ENCODE measurements around the gene GNMT.
A peak's percentile ranks its signal among the peaks of the same experiment; 100 is the strongest.
"Not testable (repeated sequence)": the region's sequence is repeated elsewhere in the genome, so short reads cannot be mapped to it uniquely, and the experiment has no call there.

Gene GNMT

DNA sequence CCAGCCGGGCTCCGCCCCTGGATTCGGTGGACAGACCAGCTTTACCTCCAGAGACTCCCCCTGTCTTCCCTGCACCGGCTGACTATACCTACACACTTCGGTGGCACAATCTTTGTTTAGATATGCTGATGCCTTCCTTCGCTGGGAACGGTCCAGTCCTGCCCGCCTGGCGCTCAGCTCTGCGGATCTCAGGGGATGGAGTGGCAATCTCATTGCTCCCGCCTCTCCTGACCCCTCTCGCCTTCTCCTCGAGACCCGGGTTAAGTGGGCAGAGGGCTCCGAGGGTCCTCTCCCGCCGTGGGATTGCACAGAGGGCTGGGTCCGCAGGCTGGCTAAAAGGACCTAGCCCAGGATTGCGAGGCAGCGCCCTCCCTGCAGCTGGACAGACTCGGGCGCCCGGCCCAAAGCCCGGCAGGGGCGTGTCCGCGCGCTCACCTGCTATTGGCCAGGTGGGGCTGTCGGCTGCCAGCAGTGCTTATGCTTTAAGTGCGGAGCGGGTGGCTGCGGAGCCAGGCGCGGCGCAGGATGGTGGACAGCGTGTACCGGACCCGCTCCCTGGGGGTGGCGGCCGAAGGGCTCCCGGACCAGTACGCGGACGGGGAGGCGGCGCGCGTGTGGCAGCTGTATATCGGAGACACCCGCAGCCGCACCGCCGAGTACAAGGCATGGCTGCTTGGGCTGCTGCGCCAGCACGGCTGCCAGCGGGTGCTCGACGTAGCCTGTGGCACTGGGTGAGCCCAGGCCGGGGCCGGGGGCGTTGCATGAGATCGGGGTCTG, at the start of gene GNMT:
GNMT (plus strand) TSS at position 512 of the 777 bp plus-strand sequence; CDS start at position 526, 14 bp downstream.
- DNase-seq: peak; percentile 43

GRCh38 chr6:42911171-42912021, 49.2 kb upstream of the GNMT start:
- no peak for DNase-seq

DNA sequence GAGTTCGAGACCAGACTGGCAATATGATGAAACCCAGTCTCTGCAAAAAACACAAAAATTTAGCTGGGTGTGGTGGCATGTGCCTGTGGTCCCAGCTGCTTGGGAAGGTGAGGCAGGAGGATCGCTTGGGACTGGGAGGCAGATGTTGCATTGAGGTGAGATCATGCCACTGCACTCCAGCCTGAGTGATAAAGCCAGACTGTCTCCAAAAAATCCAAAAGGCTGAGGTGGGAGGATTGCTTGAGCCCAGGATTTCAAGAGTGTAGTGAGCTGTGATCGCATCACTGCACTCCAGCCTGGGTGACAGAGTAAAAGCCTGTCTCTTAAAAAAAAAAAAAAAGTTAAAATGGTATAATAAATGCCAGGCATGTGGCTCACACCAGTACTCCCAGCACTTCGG, 46.0 kb upstream of the GNMT start:
- no peak for DNase-seq

DNA sequence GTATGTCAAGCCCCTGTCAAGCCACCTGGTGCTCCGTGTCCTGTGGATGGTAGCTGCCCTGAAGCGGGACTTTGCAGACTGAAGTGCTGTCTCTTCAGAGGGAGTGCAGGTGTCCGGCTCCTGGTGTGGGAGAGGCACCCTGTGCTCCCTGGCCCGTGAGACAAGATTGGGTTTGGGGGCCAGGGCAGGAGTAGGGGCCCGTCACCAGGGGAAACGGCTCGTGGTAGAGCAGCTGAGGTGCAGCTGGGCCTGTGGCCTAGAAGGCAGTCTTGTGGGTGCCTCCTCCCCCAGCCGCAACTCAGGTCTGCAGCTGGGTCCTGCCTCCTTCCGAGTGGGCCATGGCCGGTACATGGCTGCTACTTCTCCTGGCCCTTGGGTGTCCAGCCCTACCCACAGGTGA, 44.8 kb upstream of the GNMT start, which contains the start of gene PTCRA:
PTCRA (plus strand) TSS at position 322 of the 400 bp plus-strand sequence; CDS start at position 339, 17 bp downstream.
- DNase-seq: no peak

DNA sequence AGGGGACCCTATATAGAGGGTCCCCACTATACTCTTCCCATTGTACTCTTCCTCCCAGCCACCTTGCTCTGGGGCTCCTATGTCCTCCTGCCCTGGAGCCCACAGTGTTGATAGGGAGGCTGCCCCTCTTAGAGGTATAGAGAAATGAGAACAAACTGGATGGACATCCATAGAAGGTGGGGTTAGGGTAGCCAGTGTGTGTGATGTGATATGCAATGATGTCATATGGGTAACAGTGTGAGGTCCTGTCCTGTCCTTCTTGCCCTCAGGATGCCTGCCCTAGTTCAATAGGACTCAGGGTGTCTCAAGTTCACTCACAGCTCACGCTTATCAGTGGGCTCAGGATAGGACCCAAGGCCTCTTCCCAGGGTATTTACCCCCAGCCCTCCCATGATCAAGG, 44.3 kb upstream of the GNMT start:
- no peak for DNase-seq

GRCh38 chr6:42921801-42922200, 38.8 kb upstream of the GNMT start:
- DNase-seq: no peak

GRCh38 chr6:42923666-42924065, 36.9 kb upstream of the GNMT start:
- no peak for DNase-seq

GRCh38 chr6:42925248-42925857, 35.2 kb upstream of the GNMT start:
- no peak for DNase-seq

GRCh38 chr6:42928986-42929820, 31.4 kb upstream of the GNMT start, which contains the start of gene CNPY3:
TSS of gene CNPY3 (plus strand) at chr6:42929480. CDS start at chr6:42929571, 91 bp downstream.
- peak; percentile 97 for DNase-seq

DNA sequence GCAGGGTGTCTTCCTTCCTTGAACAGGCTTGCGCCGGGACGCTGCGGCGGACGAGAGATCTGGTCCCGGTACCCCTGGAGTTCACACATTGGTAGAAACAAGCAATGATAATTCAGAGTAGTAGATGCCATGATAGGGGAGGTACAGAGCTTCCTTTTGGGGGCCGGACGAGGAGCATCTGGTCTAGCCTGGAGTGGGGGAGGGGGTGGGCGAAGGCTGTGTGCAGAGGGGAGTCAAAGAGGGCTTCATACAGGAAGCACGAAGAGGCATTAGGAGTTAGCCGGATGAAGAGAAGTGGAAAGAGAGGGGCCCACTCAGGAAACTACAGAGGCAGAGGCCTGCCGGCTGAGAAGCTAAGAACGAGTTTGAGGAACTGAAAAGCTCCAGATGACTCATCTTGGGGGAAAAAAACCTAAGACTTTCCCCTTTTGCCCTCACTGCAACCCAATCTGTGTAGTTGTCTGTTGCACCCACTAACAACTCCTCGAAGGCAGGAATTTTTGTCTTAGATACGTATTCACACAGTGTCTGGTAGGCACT, 30.7 kb upstream of the GNMT start:
- DNase-seq: peak; percentile 66

DNA sequence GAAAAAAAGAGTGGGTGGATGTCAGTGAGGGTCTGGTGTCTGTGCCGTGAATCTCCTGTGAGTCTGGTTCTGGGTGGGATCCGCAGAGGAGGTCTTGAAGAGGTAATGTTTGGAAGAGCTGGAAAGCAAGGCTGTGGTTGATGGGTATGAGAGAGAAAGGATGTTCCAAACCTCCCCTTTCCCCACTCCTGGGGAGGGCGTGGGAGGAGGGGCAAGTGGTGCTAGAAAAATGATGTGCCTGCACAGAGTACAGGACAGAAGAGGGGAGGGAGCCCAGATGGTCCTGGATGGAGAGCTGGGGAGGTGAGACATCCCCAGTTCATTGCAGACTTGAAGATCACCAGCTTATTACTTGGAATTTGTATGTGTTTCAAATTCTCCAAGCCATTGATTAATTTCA, 28.1 kb upstream of the GNMT start:
- DNase-seq: no peak

DNA sequence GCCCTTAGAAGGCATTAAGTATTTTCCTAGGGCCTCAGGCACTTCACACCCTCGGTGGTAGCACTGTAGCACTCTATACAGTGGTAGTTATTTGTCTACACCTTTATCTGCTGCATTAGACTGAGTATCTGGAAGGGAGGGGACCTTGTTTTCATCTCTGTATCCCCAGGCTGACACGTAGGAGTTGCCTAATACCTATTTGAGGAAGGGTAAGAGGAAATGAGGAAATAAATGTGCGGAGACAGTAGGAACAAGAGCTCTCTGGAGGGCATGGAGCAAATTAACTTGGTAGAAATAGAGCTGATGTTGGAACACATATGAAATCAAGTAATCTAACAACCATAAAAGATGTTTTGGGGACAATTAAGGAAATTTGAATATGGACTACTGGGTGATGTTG, 27.3 kb upstream of the GNMT start:
- no peak for DNase-seq

- no peak for DNase-seq
Measured at GRCh38 chr6:42935322-42935721, 25.2 kb upstream of the GNMT start.

DNA sequence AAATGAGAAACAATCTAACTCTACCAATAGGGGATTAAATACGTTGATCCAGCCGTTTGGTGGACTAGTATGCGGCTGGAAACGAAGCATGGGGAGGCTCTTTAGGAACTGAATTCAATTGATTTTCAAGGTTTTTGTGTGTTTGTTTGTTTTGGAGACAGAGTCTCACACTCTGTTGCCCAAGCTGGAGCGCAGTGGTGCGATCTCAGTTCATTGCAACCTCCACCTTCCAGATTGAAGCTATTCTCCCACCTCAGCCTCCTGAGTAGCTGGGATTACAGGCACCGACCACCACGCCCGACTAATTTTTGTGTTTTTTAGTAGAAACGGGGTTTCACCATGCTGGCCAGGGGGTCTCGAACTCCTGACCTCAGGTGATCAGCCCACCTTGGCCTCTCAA, 24.2 kb upstream of the GNMT start:
- no peak for DNase-seq

DNA sequence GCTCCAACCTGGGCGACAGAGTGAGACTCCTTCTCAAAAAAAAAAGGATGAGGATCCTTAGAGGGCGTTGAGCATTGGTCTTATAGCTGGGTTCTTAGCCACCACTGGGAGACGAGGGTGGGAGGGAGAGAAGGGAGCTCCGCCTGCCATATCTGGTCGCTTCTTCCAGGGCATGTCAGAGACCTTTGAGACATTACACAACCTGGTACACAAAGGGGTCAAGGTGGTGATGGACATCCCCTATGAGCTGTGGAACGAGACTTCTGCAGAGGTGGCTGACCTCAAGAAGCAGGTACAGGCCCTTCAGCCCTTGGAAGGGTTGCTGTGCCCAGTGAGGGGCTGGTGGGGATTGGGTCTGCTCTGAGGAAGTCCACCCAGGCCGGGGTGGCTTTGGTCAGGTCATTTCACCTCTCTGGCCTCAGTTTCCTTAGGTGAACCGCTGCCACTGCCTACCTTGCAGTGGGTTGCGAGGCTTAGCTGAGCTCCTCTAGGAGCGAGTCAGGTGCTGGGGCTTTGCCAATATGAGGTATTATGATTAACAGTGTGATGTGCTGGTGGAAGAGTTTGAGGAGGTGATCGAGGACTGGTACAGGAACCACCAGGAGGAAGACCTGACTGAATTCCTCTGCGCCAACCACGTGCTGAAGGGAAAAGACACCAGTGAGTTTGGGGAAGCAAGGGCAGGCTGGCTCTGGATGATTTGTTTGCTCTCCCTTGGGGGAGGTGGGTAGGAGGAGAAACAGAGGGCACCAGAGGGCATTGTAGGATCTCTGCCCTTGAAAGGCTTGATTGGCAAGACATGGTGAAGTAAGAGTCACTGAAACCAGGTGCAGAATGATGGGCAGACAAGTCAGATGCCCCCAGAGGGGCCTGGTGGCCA, 22.8 kb upstream of the GNMT start:
- no peak for DNase-seq

- DNase-seq: no peak
Measured at GRCh38 chr6:42938428-42938796, 22.1 kb upstream of the GNMT start.

- DNase-seq: no peak
Measured at GRCh38 chr6:42938987-42939809, 21.4 kb upstream of the GNMT start.

- no peak for DNase-seq
Measured at GRCh38 chr6:42939810-42940167, 20.8 kb upstream of the GNMT start.

DNA sequence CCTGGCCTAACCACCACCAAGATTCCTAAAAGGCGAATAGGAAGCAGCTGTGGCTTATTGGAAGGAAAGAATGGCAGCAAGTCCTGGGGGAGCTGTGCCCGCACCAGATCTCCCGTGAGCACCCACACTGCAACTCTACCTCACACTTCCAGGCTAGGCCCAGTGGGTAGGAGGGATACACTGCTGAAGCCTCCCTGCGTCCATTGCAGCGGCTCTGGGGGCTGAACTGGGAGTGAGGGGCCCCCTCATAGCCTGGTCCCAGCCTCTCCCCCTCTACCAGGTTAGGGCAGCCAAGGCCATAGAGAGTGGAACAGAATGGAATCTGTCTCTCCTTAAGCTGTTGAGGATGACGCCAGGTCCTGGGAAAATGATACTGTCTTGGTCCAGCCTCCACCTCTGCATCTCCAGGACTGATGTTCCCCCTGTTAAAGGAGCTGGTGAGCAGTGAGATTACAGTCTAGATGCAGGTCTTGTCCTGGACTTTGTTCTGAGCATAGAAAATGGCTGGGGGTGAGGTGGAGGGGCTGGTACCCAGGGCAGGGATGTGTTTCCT, 20.0 kb upstream of the GNMT start:
- DNase-seq: no peak

DNA sequence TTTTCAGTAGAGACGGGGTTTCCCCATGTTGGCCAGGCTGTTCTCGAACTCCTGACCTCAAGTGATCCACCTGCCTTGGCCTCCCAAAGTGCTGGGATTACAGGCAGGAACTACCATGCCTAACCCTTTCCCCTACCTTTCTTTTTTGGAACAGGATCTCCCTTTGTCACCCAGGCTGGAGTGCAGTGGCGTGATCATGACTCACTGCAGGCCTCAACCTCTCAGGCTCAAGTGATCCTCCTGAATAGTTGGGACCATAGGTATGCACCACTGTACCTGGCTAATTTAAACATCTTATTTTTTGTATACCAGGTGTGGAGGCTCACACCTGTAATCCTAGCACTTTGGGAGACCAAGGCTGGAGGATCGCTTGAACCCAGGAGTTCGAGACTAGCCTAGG, 19.2 kb upstream of the GNMT start:
- not testable (repeated sequence) for DNase-seq
